B cell (primary cell): ENCODE data around the gene MACROH2A1.

ENCODE experiments used
- CTCF ChIP-seq: fragments of 200-600 bp; IDR thresholded peaks from one replicate; pipeline ENCODE4 v1.8.0; 2022; ENCODE audit warnings: antibody characterized with exemption, mild to moderate bottlenecking
- EZH2 ChIP-seq: IDR thresholded peaks from 2 replicates; pipeline ENCODE4 v1.6.1; 2012; ENCODE audit warnings: borderline replicate concordance, low read depth, mild to moderate bottlenecking, moderate library complexity, low read length; ENCODE audit not compliant: insufficient read depth, poor library complexity, severe bottlenecking

GRCh38 chr5:135376961-135377624 lies 21.9 kb downstream of the MACROH2A1 start:
- TF ChIP-seq CTCF, result no peak
- TF ChIP-seq EZH2, result no peak
